Fibroblast of lung (primary cell): ENCODE data around the gene ZNF106. TPM values are rescaled to one million over a fixed set of nuclear protein-coding genes. Genes with fewer than 3 reads are reported as not detected.

Source experiments
- DNase-seq, 2 donors: peaks; one replicate each; pipeline versions ENCODE4 v3.0.0 to v3.0.0-alpha.2; 2010; ENCODE audit warnings: low read depth in 2 of 2
- H2AFZ ChIP-seq: 2 replicates; pipeline ENCODE4 v1.5.1; 2012; ENCODE audit warnings: low read length, control low read depth, inconsistent platforms
- H3K27ac ChIP-seq: 2 replicates; pipeline ENCODE4 v1.5.1; 2011; ENCODE audit warnings: low read length, control low read depth; ENCODE audit not compliant: insufficient read depth
- H3K27me3 ChIP-seq: 2 replicates; pipeline ENCODE4 v1.5.1; 2011; ENCODE audit warnings: mild to moderate bottlenecking, low read length; ENCODE audit not compliant: control insufficient read depth, insufficient read depth
- H3K36me3 ChIP-seq: 2 replicates; pipeline ENCODE4 v1.5.1; 2011; ENCODE audit warnings: low read length; ENCODE audit not compliant: control insufficient read depth, insufficient read depth
- H3K4me1 ChIP-seq: 2 replicates; pipeline ENCODE4 v1.5.1; 2011; ENCODE audit warnings: low read length; ENCODE audit not compliant: control insufficient read depth, insufficient read depth; ENCODE audit errors: extremely low read depth
- H3K4me2 ChIP-seq: 2 replicates; pipeline ENCODE4 v1.5.1; 2011; ENCODE audit warnings: low read length, control low read depth; ENCODE audit not compliant: insufficient read depth; ENCODE audit errors: extremely low read depth
- H3K4me3 ChIP-seq, 4 experiments: fragments of 200-600 bp in 1 of 4; sonication (generic) in 1 of 4; replicated peaks in 1 of 4; 2 replicates each; pipeline ENCODE4 v1.5.1; 2011 to 2016; ENCODE audit warnings: low read length in 4 of 4, low read depth in 3 of 4, mild to moderate bottlenecking in 3 of 4, control low read depth in 2 of 4, inconsistent platforms in 1 of 4, mixed read lengths in 1 of 4; ENCODE audit not compliant: insufficient read depth in 1 of 4; ENCODE audit errors: control extremely low read depth in 1 of 4
- H3K79me2 ChIP-seq: 2 replicates; pipeline ENCODE4 v1.5.1; 2012; ENCODE audit warnings: mild to moderate bottlenecking, low read length, inconsistent platforms; ENCODE audit not compliant: control insufficient read depth, insufficient read depth
- H3K9ac ChIP-seq: 2 replicates; pipeline ENCODE4 v1.5.1; 2011; ENCODE audit warnings: mild to moderate bottlenecking, low read length, control low read depth; ENCODE audit not compliant: insufficient read depth
- H3K9me3 ChIP-seq: 2 replicates; pipeline ENCODE4 v1.5.1; 2012; ENCODE audit warnings: low read depth, low read length; ENCODE audit not compliant: control insufficient read depth, insufficient read depth
- H4K20me1 ChIP-seq: 2 replicates; pipeline ENCODE4 v1.5.1; 2011; ENCODE audit warnings: low read length; ENCODE audit not compliant: control insufficient read depth, insufficient read depth; ENCODE audit errors: extremely low read depth
- CTCF ChIP-seq, 2 donors: IDR thresholded peaks in 1 of 2; conservative IDR thresholded peaks in 1 of 2; 1 replicate in 1 of 2; 2 replicates in 1 of 2; pipeline ENCODE4 v1.5.1; 2011 to 2012; ENCODE audit warnings: low read length in 2 of 2, control low read depth in 1 of 2, inconsistent platforms in 1 of 2, low read depth in 1 of 2, mild to moderate bottlenecking in 1 of 2
- EZH2 ChIP-seq: IDR thresholded peaks from 2 replicates; pipeline ENCODE4 v1.5.1; 2012; ENCODE audit warnings: low read length, control low read depth, mild to moderate bottlenecking; ENCODE audit errors: missing control alignments
- polyA plus RNA-seq, 2 donors: library from polyadenylated mRNA; depleted of rRNA in 1 of 2; stranded (reverse) in 1 of 2; unstranded in 1 of 2; fragments of >200 nt; gene quantifications; 2 replicates each; pipeline ENCODE4 v1.2.1, GENCODE V29; 2011 to 2012; ENCODE audit warnings: missing spikeins in 1 of 2
- total RNA-seq: library from RNA; depleted of rRNA; stranded (reverse); fragments of >200 nt; gene quantifications from 2 replicates; pipeline ENCODE4 v1.2.1, GENCODE V29; 2014

The ZNF106 gene
- total and polyA plus RNA-seq, 2 donors (not counting 1 experiment from before 2014, with no cell fraction given) = 54.4 to 149 TPM

GRCh38 chr15:42523331-42523730 lies 32.4 kb upstream of the ZNF106 start:
- H3K4me2 ChIP-seq = no peak overlapping the region
- no peak overlapping the region for H3K4me3 ChIP-seq
- peaks cover 4% of the 10 kb centered on the region for H3K36me3 ChIP-seq
- no peak for DNase-seq
- H2AFZ ChIP-seq = no peak overlapping the region
- no peaks in the 10 kb centered on the region for H3K9me3 ChIP-seq
- H3K9ac ChIP-seq = no peak overlapping the region
- H3K27me3 ChIP-seq = no peaks in the 10 kb centered on the region
- no peak overlapping the region for H3K27ac ChIP-seq
- no peak for TF ChIP-seq CTCF (conservative IDR thresholded peaks at IDR 0.05 in 1 of 2, IDR thresholded peaks at IDR 0.05 in 1 of 2; ENCODE audit: low read depth in 1 of 2, low read length in 2 of 2)
- TF ChIP-seq EZH2 = no peak
- no peaks in the 10 kb centered on the region for H3K4me1 ChIP-seq
- H4K20me1 ChIP-seq = no peaks in the 10 kb centered on the region
- no peaks in the 10 kb centered on the region for H3K79me2 ChIP-seq

- Histone ChIP-seq H3K4me2 (peak overlapping the region; percentile 7), H3K27ac (peak overlapping the region; percentile 34), H3K9me3 (no peaks in the 10 kb centered on the region), H3K79me2 (no peaks in the 10 kb centered on the region), H3K9ac (no peak overlapping the region), H3K4me1 (peaks cover 11% of the 10 kb centered on the region), H3K4me3 (no peak overlapping the region), H4K20me1 (no peaks in the 10 kb centered on the region), H3K27me3 (no peaks in the 10 kb centered on the region), H2AFZ (no peak overlapping the region), H3K36me3 (peaks cover 3% of the 10 kb centered on the region)
- peak; percentile 61 to 82 for DNase-seq
- no peak for TF ChIP-seq CTCF (conservative IDR thresholded peaks at IDR 0.05 in 1 of 2, IDR thresholded peaks at IDR 0.05 in 1 of 2; ENCODE audit: low read depth in 1 of 2, low read length in 2 of 2)
- TF ChIP-seq EZH2 = no peak
Observed at GRCh38 chr15:42511007-42511391, 20.1 kb upstream of the ZNF106 start.

- Histone ChIP-seq H3K4me3 (no peak overlapping the region), H3K4me2 (peak overlapping the region; percentile 7), H3K9me3 (no peaks in the 10 kb centered on the region), H3K36me3 (peaks cover 3% of the 10 kb centered on the region), H3K79me2 (no peaks in the 10 kb centered on the region), H3K4me1 (peaks cover 11% of the 10 kb centered on the region), H4K20me1 (no peaks in the 10 kb centered on the region), H3K27ac (no peak overlapping the region), H3K9ac (no peak overlapping the region), H3K27me3 (no peaks in the 10 kb centered on the region), H2AFZ (no peak overlapping the region)
- peak in 1 of 2 donors; percentile 37 for DNase-seq
- no peak for TF ChIP-seq CTCF (conservative IDR thresholded peaks at IDR 0.05 in 1 of 2, IDR thresholded peaks at IDR 0.05 in 1 of 2; ENCODE audit: low read depth in 1 of 2, low read length in 2 of 2)
- TF ChIP-seq EZH2 = no peak
Observed at GRCh38 chr15:42510258-42511006, 19.5 kb upstream of the ZNF106 start.
